Cerebellar nuclear complex (tissue), 1 donor: ENCODE results near the gene PFN3.

Experiments used
- DNase-seq, 2 experiments: peaks; one replicate each; lab custom pipeline; 2025; lab: John Stamatoyannopoulos, UW

PFN3 gene, protein sequence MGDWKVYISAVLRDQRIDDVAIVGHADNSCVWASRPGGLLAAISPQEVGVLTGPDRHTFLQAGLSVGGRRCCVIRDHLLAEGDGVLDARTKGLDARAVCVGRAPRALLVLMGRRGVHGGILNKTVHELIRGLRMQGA

DNA sequence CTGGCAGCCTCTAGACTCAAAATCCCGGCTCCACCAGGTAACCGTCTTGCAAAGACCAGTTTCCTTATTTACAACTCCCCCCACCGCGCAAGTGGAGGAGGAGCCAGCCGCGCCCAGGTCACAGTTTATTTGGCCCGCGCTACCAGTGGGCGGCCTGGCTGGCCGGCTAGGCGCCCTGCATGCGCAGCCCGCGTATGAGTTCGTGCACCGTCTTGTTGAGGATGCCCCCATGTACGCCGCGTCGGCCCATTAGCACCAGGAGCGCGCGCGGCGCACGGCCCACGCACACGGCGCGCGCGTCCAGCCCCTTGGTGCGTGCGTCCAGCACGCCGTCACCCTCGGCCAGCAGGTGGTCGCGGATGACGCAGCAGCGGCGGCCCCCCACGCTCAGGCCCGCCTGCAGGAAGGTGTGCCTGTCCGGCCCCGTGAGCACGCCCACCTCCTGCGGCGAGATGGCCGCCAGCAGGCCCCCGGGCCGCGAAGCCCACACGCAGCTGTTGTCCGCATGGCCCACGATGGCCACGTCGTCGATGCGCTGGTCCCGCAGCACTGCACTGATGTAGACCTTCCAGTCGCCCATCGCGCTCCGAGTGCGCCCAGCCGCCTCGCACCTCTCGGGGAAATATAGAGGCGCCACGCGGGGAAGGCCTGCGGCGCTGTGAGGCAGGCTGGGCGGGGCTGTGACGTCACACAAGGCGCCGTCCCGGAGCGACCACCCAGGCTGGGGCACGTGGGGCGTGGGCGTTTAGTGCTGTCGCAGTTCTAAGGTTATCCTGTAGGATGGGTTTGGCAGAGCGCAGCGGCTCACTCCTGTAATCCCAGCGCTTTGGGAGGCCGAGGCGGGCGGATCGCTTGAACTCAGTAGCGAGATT is at the start of gene PFN3:
Gene PFN3 (minus strand): TSS at position 665 of the 872 bp plus-strand sequence. CDS start 85 bp downstream, at position 580.
- DNase-seq = no peak

DNA sequence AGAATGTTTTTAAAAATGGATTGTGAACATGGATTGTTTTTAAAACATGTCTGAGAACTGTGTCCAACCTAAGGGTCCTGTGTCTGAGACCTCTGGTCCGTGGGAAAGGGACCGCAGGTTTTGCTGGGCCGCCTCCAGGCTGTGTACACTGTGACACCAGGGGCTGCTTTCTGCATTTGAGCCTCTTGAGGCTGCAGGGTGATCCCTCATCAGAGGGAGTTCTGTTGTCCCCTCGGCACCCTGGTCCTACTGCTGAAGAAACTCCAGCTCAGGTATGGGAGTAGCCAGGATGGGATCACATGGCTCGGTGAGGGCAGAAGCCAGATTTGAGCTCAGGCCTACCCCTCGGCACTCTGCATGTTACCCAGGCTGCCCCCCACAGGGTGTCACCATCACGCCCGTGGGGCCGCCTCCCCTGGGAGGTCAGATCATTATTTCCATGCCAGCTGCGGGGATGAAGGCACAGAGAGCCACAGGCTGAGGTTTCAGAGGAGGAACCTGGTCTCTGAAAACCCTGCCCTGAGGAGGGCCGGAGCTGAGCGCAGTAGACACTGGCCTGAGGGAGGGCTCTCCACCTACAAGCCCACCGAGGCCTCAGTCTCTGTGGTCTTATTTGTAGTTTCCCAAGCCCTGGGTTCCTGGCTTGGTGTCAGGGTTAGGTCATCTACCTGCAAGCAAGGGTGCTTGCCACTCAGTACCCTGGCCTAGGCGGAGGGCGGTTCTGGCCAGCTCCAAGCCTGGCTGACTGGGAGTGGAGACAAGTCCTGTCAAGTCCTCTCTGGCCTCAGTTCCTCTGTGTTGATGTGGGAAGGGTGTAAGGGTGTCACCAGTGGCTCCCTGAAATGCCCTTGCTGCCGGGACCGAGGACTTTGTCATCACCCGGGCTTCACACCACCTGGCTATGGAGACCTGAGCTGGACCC is 48.9 kb upstream of the PFN3 start:
- DNase-seq = no peak

DNA sequence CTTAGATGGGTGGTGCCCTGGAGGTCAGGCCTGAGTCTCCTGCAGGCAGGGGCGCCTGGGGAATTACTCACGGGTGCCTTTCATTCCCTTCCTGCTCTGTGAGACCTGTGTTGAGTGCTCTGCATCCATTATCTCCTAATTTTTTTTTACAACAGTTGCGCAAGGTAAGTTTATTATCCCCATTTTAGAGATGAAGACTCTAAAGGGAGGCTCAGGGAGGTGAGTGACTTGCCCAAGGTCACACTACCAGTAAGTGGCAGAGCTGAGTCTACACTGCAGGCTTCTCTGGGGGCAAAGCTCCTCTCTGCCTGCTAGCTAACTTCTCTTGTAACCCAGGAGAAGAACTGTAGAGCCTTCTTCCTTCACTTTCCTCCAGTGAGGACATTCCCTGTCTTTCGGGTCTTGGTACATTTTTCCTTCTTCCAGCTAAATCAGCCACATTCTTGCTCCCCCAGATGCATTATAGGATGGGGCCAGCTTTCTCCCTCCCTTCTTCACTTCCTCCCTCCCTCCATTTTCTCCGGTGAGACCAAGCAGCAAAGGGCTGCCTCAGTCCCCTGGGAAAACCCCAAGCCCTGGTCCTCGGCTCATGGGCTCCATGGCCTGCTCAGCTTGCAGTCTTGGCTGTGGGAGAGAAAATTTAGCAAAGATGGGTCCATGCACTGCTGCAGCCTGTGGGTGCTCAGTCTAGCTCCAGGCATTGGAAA is 47.9 kb upstream of the PFN3 start:
- DNase-seq = no peak

DNA sequence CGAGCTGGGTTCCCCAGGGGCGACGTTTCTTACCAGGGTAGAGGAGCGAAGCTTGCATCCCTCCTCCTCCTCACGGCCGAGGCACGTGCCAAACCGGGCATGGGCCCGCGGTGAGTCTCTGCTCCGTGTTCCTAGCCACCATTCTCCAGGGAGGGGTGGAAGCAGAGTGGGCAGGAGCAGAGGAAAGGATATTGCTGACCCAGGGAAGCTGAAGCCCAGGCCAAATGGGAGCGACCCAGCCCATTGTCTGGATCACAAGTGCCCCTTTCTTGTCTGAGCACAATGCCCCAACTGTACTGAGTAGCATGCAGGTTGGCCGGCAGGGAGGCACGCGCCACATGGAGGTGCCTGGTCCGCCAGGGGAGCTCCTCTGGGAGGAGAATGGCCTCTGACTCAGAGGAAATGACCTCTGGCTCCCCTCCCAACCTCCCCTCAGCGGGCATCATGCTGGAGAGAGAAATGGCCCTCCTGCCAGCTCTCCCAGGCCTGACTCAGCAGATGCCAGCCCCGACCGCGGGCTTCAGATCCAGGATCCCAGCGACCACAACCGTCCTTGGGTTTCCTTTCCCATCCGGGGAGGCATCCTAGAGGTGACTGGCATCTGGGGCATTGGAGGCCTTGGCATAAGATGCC is 47.3 kb upstream of the PFN3 start:
- no peak for DNase-seq

DNA sequence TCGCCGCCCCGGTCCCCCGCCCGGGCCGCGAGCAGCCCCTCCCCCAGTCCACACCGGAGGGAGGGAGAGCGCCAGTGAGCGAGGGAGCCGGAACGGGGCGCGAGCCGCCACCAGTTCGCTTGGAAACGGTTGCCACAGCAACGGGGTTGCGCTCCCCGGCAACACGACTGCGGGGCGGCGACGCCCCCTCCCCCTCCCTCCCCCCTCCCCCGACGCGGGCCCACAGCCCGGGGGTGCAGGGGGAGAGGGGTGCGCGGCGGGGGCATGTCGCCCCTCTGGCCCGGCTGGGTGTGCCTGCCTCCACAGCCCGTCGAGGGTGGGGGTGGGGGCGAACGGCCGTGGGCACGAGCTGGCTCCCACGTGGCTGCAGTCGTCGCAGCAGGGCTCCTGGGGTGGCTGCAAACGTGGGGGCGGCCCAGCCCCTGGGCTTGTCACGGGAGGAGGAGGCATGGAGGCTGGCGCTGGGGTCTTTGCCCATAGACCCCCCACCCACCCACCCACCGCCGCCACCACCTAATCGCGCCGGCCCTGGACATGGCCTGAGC is 46.7 kb upstream of the PFN3 start:
- no peak for DNase-seq

DNA sequence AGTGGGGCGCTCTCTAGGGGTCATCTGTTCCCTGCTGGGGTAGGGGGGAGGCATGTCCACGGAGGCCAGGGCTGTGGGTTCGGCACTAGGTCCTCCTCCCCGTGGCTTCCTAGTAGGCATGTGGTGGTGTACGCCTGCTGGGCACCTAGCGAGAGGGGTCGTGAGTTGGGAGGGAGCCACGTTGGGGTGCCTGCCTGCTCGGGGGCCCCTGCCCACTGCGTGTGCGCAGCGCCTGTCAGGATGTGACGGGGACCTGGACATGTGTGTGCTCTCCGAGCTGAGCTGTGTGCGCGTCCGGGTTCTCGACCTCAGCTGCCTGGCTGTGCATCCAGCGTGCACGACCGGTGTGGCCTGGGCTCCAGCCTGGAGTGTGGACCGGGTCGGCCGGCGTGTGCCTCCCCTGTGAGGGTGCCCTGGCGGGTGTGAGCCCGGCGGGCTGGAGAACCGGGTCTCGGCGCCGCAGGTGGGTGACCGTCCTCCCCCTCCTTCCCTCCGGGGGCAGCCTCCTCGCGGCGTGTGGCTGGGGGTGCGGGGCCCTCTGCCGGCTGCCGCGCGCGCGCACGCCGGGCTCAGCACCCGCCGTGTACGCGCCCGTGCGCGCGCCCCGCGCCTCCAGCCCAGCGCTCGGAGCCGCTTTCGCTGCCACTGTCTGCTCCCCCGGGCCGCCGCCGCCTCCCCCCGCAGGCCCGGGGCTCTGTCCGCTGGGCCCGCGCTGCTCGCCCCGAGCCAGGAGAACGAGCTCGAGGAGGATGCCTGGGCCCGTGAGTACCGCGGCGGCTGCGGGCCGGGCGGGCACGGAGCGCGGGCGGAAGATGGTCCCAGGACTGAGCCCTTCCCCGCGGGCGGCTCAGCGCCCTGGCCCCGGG is 46.0 kb upstream of the PFN3 start, which contains the start of gene PRR7:
Gene PRR7 (plus strand): TSS at position 615 of the 866 bp plus-strand sequence. CDS start 8,254 bp downstream, outside the sequence.
- no peak for DNase-seq

DNA sequence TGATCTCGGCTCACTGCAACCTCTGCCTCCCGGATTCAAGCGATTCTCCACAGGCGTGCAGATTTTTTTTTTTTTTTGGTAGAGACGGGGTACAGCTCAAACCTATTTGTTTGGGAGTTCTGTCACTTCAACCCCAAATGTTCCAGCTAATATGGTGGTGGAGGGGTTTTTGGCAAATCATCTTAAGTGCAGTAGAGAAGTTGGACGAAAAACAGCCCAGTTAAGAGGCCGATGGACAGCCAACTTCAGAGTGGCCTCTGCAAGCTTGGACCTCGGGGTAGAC is 45.4 kb upstream of the PFN3 start:
- no peak for DNase-seq

DNA sequence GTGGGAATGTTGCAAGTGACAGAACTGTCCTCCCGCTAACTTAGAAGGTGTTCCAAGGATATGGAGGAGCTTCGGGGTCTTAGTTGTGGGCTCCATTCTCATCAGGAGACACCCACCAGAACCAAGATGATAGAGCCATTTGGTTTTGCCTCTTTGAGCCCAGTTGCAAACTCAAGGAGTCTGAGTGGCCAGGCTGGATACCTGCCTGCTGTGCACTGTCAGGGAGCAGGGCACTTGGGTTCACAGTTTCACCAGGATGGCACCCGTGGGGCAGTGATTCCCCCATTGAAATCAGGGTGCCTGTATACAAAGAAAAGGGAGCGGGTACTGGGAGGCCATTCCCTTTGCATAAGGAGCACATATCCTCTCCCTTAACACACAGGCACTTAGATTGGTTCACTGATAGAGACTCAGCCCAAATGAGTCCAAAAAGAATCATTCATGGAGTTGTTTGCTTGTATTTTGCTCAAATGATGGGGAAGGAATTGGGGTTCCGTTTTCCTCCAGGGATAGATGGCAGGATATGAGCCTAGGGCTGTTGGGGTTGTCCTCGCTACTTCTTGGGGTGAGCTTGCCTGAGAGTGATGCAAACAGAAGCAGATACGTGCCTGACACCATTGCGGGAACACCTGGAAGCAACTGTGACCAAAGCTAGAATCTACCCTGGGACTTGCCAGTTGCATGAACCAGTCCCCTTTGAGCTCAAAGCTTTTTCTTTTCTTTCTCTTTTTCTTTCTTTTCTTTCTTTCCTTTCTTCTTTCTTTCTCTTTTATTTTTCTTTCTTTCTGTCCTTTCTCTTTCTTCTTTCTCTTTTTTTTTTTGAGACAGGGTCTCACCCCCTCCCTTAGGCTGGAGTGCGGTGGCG is 44.8 kb upstream of the PFN3 start:
- DNase-seq = no peak

DNA sequence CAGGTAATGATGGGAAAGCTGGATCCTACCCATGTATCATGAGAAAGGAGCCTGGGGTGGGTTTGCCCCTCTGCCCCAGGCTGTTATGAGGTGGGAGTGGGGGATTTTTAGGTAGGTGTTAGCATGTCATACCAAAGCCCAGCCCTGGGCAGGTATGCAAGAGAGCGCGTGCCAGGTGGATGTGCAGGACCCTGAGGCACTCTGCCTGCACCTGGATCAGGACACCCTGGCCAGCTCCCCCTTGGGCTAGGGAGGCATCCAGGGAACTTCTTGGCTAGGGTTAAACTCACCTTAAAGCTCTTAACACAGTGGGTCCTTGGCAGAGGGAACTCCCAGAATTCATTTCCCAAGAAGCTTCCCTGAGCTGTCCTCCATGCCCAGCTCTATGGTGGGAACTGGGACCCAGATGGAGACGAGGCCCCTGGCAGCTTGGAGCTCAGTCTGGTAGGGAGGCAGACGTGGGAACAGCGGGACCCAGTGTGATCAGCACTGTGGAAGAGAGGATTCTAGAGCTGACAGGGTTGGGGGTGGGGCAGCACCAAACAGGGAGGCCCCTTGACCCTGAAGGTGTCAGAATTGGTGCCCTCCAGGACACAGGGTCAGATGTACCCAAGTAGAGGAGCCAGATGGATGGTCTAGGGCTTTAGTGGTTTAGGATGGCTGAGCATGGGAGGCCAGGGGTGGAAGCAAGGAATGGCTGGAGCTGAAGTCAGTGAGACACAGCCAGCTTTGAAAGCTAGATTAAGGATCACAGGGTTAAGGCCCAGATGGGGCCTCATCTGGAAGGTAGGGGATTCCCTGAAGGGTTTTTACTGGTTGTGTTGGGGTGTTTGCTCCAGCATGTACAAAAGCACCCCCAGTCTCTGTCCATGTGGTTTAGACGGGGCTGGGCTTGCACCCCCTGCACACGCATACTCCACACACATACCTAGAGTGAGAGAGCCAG is 43.9 kb upstream of the PFN3 start:
- DNase-seq = no peak

DNA sequence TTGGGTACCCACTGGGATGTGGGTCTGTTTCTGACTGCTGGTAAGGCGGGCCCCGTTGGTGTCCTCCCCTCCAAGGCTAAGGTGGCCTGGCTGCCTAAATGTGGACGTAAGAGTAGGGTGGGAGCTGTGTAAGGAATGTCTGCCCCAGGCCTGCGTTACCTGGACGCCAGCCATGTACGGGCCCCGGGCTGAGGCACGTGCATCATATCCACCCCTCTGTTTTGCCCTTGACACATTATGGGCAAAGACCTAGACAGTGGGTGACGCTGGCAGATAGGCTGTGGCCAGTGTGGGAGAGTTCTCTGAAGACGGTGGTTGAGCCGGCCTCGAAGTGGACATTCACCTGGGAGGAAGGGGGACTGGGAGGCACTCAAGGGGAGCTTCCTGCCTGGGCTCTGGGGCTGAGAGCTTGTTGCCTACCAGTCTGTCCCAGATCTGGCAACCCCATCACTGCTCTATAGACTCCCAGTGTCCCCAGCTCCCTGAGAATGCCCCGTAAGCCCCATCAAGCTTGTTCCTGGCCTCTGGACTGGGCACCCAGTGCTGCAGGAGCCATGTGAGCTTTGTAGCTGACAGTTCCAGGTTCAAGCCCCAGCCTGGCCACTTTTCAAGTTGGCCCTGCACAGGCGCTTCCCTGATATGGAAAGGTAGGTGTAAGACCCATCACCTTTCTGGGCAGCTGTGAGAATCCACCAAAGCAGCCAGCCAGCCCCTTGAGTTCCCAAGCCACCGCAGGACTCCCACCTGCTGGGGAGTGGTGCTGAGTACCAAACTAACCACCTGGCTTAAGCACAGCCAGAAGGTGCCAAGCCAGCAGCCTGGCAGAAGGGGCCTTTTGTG is 42.9 kb upstream of the PFN3 start:
- no peak for DNase-seq

DNA sequence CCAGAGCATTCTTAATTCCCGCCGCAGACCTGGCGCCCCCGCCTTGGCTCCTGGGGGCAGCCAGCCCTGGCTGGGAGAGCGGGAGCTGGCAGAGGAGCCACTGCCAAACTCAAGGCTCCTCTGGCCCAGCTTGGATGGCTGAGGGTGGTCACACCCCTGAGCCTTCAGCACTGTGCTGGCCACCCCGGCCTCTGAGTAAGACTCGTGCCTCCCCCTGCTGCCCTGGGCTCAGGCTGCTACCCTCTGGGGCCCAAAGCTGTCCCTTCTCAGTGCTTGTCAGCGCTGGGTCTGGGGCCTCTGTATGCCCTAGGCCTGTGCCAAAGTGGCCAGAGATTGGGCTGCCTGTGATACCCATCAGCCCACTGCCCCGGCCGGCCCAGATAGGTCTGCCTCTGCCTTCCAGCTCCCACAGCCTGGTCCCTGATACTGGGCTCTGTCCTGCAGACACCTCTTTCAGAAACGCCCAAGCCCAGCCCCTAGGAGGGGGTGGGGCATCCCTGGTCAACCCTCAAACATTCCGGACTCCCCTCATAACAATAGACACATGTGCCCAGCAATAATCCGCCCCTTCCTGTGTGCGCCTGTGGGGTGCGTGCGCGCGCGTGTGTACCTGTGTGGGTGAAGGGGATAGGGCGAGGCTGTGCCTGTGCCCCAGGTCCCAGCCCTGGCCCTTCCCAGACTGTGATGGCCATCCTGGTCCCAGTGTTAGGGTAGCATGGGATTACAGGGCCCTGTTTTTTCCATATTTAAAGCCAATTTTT is 41.8 kb upstream of the PFN3 start:
- DNase-seq = no peak

DNA sequence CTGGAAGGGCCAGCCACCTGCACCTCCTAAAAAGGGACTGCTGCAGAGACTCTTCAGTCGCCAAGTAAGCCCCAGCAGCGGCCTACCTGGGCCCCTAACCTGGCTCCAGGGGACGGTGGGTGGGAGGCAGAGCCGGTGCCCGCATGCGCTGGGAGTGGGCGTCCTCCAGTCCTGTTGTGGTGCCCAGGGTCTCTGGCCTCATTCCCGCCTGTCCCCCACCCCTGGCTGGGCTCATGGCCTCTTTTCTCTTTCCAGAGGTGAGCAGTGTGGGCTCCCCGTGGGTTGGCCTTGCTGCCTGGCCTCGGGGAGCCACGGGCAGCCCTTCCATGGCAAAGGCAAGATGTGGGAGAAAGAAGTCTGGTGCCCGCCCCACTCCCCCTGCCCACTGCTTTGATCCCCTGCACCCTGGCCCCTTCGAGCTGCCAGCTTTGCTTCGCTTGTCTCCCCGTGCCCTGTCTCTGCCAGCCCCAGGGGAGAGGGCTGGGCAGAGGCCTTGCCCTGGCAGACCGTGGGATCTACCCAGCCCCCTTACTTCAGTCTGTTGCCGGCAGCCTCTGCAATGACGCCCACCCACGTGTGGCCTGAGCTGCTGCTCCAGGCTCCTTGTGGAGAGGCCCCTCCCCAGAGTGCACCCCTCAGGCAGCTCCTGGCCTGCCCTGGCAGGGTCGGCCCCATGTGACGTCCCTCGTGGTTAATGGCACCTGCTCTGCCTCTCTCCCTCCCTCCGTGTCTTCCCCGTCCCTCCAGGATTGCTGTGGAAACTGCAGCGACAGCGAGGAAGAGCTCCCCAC is 40.7 kb upstream of the PFN3 start:
- no peak for DNase-seq

DNA sequence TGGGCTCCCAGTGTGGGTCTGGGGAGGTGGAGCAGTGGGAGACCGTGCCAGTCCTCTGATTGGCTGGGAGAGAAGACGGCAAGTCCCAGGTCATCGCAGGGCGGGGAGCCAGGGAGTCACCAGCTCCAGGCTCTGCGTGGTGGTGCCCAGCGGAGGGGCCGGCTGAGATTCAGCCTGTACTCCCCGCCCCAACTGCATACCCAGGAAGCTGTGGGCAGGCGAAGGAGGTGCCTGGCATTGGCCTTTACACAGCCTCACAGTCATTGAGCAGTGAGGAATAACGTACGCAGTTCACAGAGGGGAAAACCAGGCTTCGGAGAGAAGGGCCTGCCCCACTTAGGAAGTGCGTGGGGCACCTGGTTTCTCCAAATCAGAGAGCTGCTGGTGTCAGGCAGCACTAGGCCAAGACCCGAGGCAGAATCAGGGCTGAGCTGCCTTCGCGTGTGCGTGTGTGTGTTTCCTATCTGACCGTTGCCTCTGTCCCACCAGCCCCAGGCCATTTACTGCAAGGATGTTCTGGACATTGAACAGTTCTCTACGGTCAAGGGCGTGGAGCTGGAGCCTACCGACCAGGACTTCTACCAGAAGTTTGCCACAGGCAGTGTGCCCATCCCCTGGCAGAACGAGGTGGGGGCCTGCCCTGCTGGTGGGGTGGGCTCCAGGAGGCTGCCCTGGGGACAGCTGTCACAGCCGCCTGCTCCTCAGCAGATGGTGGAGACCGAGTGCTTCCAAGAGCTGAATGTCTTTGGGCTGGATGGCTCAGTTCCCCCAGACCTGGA is 39.9 kb upstream of the PFN3 start:
- DNase-seq = no peak

DNA sequence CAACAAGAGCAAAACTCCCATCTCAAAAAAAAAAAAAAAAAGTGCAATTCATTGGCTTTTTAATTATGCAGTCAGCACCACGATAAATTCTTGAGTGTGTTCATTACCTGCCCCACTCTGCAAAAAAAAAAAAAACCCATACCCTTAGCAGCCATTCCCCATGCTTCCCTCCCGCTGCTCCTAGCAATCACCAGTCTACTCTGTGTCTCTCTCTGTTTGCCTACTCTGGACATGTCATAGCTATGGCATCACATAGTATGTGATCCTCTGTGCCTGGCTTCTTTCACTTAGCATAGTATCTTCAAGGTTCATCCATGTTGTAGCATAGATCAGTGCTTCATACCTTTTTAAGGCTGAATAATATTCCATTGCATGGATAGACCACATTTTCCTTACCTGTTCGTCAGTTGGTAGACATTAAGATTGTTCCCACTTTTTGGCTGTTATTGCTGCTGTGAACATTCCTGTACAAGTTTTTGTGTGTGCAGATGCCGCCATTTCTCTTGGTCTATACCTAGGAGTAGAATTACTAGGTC is 39.1 kb upstream of the PFN3 start:
- DNase-seq = no peak

DNA sequence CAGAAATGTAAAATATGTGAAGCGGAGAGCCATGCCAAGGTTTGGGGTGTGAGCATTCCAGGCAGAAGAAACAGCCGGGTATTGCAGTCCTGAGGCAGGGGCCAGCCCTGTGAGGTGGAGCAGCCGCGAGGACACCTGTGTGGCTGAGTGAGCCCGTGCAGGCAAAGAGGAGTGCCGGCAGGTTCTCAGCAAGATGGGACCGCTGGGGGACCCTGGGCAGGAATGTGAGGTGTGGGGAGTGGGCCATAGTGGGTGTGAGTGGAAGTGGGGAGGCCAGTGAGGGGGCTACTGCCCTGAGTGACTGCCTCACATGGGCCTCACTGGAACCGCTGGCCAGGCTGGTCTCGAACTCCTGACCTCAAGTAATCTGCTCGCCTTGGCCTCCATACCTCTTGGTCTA is 38.0 kb upstream of the PFN3 start:
- no peak for DNase-seq
